HG03060 (cell line): ENCODE measurements around the gene SHANK3.

Experiments
- ATAC-seq: cut with Tn5 transposase; IDR thresholded peaks from one replicate; pipeline ENCODE4 v1.9.1; 2021; ENCODE audit warnings: low read depth, moderate number of reproducible peaks; ENCODE audit not compliant: unreplicated experiment

The SHANK3 gene

DNA sequence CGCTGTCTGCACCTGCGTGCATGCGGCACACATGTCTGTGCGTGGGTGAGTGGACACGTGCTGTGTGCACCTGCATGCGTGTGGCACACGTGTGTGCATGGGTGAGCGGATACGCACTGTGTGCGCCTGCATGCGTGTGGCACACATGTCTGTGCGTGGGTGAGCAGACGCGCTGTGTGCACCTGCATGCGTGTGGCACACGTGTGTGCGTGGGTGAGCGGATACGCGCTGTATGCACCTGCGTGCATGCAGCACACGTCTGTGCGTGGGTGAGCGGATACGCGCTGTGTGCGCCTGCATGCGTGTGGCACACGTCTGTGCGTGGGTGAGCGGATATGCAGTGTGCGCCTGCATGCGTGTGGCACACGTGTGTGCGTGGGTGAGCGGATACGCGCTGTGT is 38.3 kb downstream of the SHANK3 start:
- no peak for ATAC-seq

DNA sequence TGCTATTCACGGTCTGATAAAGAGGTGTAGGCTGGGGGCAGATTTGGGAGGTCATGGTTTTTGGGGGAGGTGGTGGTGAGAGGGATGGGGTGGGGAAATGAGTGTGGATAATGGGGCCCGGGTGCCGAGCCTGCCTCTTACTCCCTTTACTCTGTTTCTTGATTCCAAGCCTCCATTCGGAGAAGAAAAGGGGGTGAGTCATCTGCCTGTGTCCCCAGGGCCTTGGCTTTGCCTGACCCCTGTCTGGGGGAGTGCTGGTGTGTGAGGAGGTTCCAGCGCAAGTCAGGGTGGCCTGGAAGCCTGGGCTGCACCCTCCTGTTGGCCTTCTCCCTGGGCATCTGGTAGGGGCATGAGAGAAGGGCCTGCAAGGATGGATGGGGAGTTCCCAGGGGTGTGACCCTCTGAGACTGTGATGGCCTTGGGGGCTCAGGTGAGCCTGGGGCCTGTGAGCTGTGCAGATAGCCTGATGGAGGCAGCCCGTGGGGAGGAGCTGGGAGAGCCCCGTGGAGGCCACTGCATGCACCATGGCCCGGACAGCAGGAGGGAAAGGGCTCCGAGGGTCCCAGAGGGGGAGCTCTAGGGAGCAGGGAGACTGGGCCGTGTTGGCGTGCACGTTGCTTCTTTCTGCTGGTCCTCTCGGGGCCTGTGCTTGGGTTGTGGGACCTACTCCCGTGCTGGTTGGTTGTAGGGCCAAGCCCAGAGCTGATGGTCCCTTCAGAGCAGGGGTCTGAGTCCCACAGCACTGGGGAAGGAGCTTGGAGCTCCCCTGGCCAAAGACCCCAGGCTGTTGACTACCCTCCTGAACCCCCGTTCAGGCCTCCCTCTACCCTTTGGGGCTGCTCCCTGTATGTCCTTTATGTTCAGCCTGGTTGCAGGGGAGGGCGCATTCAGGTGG is 39.1 kb downstream of the SHANK3 start:
- no peak for ATAC-seq

DNA sequence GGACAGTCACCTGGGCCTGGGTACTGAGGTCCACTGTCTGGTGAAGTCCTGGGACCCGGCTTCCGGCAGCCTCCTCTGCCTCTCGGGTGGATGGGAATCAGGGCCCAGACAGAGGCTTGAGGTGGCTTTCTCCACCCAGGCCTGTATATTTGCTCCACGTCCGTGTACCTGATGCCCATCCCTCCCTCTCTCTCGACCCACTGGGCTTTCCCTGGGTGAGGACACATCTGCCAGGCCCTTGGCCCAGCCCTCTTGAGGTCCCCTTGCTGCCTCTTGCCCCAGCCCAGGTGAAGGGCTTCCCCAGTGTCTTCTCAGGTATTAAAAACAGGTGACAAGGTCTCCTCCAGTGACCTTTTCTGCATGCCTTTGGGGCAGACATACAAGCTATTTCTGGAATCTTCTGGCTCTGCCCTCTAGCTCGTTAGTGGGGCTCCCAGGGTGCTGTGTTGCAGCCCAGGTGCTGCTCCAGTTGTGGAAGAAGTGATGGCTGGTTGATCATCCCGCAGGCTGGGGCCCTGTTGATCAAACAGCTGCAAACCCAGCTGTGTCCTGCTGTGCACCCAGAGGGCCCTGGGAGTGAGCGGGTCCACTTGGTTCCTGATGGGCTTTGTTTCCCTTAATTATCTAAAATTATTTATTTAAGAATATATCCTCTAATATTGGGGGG is 39.9 kb downstream of the SHANK3 start:
- no peak for ATAC-seq

DNA sequence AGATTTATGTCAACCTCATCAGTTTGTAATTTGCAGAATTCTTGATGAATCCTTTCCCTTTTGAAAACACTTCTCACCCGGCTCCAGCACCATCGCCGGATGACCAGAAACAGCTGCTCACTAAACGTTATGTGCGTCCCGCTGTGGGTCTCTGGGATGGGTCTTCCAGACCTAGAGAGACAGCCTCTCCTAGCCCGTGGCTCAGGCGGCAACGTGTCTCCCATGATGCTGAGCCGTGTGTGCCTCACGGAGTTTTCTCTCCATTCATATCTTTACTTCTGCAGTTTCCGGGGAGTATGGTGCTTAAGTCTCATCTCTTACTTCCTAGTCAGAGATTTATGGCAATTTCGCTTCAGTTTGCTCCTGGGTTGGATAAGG is 40.4 kb downstream of the SHANK3 start:
- no peak for ATAC-seq

DNA sequence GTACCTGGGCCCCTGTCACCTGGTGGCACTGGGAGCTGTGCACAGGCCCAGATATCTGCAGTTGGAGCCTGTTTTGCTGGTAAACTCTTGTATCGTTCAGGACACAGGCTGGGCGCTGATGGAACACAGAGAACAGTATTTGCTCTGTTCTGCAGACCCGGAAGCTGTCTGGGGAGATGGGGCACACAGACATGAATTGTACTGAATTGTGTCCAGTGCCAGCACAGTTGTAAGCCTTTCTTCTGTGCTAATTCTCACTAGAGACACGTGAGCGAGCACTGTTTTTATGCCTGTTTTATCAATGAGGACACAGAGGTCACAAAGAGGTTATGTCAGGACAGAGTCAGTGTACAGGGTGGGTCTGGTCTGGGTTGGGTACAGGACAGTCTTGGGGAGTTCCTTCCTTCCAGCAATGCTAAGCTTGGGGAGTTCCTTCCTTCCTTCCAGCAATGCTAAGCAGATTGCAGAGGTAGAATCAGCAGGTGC is 41.0 kb downstream of the SHANK3 start:
- no peak for ATAC-seq

DNA sequence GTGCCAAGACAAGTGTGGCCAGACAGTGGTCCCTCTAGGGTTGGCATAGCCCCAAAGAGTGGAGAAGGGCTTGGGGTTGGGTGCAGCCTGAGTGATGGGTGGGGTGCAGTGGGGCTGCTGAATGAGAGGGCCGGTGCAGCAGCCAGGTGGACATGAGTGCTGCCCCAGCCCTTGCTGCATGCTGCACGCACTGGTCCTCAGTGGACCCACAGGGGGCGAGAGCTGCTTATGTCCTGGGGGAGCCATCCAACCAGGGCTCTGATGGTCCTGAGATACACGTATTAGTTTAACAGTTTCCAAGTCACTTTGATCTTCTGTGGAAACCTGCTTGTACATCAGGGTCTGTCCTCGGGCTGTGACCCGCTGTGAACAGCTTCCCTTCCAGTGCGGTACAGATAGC is 41.5 kb downstream of the SHANK3 start:
- ATAC-seq, result no peak

DNA sequence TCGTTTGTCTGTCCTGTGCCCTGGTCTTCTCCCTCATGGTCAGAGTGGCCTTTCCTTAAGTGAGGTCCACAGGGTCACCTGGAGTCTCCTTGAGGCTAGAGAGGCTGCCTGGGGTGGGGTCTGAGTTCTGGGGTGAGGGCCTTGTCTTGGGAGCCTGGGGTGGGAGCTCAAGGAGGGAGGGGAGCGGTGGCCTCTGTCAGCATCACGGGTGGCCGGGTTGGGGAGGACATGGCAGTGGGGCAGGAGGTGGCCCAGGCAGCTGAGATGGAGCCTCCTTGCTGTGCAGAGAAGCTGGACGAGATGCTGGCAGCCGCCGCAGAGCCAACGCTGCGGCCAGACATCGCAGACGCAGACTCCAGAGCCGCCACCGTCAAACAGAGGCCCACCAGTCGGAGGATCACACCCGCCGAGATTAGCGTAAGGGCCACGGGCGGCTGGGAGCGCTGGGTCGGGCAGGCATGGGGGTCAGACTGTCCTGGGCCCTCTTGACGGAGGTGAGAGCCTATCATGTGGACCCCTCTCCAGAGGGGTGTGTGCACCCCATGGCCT is 42.1 kb downstream of the SHANK3 start:
- ATAC-seq, result no peak

DNA sequence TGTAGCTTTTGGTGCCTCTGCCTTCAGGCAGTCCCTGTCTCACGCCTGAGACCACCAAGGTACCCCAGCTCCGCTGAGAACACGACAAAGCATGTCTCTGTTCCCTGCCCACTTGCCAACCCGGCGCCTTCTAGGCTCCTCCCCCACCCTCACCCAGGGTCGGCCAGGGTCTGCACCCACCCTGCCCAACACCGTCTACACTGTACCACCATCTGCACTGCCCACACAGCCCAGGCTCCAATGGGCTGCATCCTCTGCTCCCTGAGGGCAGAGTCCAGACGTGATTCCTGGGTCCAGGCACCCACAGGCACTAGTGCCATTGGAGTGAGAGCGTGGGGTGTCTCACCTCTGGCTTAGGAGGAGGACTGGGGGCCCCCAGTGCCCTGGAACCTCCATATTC is 42.6 kb downstream of the SHANK3 start:
- no peak for ATAC-seq

DNA sequence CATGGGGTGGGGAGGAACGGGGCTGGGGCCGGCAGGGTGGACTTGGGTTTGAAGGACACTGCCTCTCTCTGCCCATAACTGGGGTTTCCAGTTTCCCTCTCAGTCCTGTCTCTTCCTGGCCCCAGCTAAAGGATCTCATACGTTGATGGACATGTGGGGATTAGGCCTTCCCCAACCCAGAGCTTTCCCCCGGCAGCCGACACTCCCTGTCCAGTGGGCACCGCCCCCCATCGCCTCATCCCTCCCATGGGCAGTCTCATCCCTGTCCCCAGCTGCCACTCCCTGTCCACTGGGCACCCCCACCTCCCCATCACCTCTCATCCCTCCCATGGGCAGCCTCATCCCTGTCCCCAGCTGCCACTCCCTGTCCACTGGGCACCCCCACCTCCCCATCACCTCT is 43.2 kb downstream of the SHANK3 start:
- ATAC-seq, result no peak

DNA sequence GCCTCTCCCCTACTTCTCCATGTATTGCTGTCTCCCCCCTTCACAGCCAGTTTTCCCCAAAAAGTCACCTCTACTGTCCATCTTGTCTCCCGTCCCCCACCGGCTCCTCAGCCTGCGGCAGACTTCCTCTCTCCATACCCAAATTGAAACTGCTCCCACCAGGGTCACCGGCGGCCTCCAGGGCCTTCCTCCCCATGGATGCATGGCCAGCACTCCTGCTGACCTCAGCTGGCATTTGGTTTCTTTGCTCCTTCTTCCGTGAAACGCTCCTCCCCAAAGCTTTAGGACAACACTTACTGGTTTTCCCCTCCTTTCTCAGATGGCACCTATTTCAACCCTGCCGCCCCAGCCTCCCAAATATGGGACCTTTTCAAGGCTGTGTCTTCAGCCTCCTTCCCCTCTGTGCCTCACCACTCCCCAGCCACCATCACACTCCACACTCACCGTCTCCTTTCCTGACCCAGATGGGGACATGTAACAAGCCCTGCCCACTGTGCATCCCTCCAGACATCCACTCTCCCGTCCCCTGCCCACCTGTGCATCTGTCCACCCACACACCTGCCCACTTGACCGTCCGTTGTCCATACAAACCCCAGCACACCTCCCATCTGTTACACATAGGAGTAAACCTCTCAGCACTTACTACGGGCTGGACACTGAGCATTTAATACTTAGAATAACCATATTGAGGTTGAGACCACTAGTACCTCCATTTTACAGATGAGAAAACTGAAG is 43.8 kb downstream of the SHANK3 start:
- ATAC-seq, result no peak

DNA sequence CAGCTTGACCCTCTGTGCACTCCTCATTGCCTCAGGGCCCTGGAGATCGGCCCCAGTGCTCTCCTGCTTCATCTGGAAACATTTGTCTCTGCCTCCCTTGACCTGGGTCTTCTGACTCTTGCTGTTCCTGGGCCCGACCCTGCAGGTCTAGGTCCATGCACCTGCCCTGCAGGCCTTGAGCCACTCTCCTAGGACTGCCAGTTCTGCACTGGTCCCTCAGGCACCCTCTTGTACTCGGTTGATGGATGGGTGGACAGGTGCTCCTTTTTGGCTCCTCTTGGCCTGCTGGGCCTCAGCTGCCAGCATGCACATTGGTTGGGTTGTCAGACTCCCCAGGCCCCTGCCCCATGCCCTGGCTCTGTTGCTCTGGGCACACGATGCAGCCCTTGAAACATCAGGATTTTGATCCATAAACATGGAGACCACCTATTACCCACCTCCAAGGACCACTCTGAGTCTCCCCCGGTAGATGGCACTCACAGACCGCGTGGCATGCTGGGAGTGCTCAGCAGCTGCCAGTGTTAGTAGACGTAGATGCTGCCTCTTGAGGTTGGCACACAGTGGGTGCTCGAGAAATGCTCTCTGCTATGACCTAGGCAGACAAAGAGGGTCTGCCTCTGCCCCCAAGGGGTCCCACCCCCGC is 45.2 kb downstream of the SHANK3 start:
- no peak for ATAC-seq

DNA sequence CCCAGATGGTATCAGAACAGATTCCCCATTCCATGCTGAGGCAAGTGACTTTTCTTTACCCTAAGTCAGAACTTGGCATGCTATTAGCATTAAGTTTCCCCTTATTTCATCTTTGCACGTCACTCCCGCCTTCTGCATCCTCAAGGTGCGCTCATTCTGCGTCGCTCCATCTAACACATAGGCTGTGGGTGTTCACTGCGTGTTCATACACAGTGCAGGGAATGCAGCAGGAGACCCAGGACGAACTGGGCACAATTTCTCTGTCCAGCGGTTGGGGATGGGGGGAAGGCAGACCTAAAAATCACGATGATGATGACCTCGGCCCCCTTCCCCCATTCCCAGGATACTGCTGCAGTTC is 45.7 kb downstream of the SHANK3 start:
- no peak for ATAC-seq

DNA sequence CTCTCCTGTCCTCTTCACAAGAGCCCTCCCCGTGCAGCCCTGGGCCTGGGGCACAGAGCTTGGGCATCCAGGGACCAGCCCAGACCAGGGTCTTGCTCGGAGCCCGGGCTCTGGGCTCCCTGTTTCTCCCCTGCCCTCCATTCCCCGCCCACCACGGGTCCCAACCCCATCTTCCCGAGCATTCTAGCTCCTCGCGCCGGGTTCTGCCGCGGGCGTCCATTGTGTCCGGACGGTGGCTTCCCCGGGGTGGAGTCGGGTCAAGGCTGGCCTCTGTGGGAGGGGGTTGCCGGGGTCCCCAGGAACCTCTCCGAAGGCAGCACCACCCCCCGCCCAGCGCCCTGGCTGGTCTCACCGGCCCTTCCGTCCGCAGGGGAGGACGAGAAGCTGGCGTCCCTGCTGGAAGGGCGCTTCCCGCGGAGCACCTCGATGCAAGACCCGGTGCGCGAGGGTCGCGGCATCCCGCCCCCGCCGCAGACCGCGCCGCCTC is 47.2 kb downstream of the SHANK3 start:
- no peak for ATAC-seq

DNA sequence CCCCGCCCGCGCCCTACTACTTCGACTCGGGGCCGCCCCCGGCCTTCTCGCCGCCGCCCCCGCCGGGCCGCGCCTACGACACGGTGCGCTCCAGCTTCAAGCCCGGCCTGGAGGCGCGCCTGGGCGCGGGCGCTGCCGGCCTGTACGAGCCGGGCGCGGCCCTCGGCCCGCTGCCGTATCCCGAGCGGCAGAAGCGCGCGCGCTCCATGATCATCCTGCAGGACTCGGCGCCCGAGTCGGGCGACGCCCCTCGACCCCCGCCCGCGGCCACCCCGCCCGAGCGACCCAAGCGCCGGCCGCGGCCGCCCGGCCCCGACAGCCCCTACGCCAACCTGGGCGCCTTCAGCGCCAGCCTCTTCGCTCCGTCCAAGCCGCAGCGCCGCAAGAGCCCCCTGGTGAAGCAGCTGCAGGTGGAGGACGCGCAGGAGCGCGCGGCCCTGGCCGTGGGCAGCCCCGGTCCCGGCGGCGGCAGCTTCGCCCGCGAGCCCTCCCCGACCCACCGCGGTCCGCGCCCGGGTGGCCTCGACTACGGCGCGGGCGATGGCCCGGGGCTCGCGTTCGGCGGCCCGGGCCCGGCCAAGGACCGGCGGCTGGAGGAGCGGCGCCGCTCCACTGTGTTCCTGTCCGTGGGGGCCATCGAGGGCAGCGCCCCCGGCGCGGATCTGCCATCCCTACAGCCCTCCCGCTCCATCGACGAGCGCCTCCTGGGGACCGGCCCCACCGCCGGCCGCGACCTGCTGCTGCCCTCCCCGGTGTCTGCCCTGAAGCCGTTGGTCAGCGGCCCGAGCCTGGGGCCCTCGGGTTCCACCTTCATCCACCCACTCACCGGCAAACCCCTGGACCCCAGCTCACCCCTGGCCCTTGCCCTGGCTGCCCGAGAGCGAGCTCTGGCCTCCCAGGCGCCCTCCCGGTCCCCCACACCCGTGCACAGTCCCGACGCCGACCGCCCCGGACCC is 48.0 kb downstream of the SHANK3 start:
- ATAC-seq, result no peak

DNA sequence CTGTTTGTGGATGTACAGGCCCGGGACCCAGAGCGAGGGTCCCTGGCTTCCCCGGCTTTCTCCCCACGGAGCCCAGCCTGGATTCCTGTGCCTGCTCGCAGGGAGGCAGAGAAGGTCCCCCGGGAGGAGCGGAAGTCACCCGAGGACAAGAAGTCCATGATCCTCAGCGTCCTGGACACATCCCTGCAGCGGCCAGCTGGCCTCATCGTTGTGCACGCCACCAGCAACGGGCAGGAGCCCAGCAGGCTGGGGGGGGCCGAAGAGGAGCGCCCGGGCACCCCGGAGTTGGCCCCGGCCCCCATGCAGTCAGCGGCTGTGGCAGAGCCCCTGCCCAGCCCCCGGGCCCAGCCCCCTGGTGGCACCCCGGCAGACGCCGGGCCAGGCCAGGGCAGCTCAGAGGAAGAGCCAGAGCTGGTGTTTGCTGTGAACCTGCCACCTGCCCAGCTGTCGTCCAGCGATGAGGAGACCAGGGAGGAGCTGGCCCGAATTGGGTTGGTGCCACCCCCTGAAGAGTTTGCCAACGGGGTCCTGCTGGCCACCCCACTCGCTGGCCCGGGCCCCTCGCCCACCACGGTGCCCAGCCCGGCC is 48.7 kb downstream of the SHANK3 start:
- ATAC-seq, result no peak

DNA sequence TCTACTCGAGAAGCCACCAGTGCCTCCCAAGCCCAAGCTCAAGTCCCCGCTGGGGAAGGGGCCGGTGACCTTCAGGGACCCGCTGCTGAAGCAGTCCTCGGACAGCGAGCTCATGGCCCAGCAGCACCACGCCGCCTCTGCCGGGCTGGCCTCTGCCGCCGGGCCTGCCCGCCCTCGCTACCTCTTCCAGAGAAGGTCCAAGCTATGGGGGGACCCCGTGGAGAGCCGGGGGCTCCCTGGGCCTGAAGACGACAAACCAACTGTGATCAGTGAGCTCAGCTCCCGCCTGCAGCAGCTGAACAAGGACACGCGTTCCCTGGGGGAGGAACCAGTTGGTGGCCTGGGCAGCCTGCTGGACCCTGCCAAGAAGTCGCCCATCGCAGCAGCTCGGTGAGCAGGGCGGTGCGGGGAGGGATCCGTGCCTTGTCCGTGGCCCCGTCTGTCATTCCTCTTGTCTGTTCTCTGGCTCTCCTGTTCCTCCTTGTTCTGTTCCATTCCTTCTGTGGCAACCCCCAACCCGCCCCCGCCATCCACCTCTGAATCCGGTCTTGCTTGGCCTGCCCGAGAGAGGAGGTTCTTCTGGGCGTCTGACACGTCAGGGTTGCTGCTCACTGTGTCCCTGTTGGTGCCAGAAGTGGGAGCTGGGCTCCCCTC is 49.6 kb downstream of the SHANK3 start:
- no peak for ATAC-seq
